K562 (cell line): ENCODE measurements around the gene RAB5B. TPM values are rescaled to one million over a fixed set of nuclear protein-coding genes. Genes with fewer than 3 reads are reported as not detected.

Experiments
- ATAC-seq: fragments of 200-7000 bp; cut with Tn5 transposase; 3 replicates; pipeline ENCODE4 v1.9.1; 2020; ENCODE audit warnings: moderate library complexity
- BruUV-seq: library from RNA; stranded (reverse); fragments of 400-500 nt; replicated peaks from 2 replicates; lab custom pipeline; 2021; lab: Mats Ljungman, UMichigan
- CTCF ChIA-PET: fragments of 300-600 bp; formaldehyde crosslinking; extraction: SDS; loops from one replicate; lab custom pipeline; 2021; ENCODE audit warnings: low intra/inter-chr PET ratio; lab: Yijun Ruan, JAX
- POLR2A ChIA-PET: fragments of 300-600, 350-650 bp; sonication (Branson Sonifier 250); formaldehyde crosslinking; extraction: SDS; loops from one replicate; lab custom pipeline; 2021; ENCODE audit warnings: antibody characterized with exemption, inconsistent platforms; lab: Yijun Ruan, JAX
- DNase-seq, 4 experiments: peaks; one replicate each; pipeline versions ENCODE4 v3.0.0 to v3.0.0-alpha.2; 2011 to 2018; ENCODE audit warnings: low spot score in 3 of 4, mixed read lengths in 3 of 4; ENCODE audit errors: extremely low read depth in 1 of 4
- FAIRE-seq: peaks from 2 replicates; lab custom pipeline; 2011; peaks lifted over from hg19 to GRCh38; lab: Jason Lieb, UNC
- H2AFZ ChIP-seq: 2 replicates; pipeline ENCODE4 v1.6.0; 2011; ENCODE audit warnings: low read depth, low read length, control low read depth, inconsistent platforms
- H3K27ac ChIP-seq: fragments of 200-600 bp; 3 replicates; pipeline ENCODE4 v1.8.0; 2011; ENCODE audit warnings: low read depth, mild to moderate bottlenecking, control low read depth, inconsistent platforms, low read length, moderate library complexity, mixed read lengths; ENCODE audit errors: extremely low read depth
- H3K27me3 ChIP-seq, 2 experiments: fragments of 300-600 bp in 1 of 2; 2 replicates in 1 of 2; 3 replicates in 1 of 2; pipeline versions ENCODE4 v1.6.0 to v1.8.0; 2011; ENCODE audit warnings: inconsistent platforms in 2 of 2, low read length in 2 of 2, mild to moderate bottlenecking in 1 of 2, mixed read lengths in 1 of 2, moderate library complexity in 1 of 2; ENCODE audit not compliant: control insufficient read depth in 2 of 2, insufficient read depth in 2 of 2
- H3K36me3 ChIP-seq: fragments of 300-600 bp; 3 replicates; pipeline ENCODE4 v1.8.0; 2011; ENCODE audit warnings: mild to moderate bottlenecking, low read length, inconsistent platforms; ENCODE audit not compliant: control insufficient read depth, insufficient read depth
- H3K4me1 ChIP-seq, 2 experiments: fragments of 200-600 bp in 1 of 2; replicated peaks in 1 of 2; 2 replicates in 1 of 2; 3 replicates in 1 of 2; pipeline versions ENCODE4 v1.5.1 to v1.8.0; 2011; ENCODE audit warnings: inconsistent platforms in 2 of 2, low read length in 2 of 2, mild to moderate bottlenecking in 1 of 2, mixed read lengths in 1 of 2, moderate library complexity in 1 of 2; ENCODE audit not compliant: control insufficient read depth in 2 of 2, insufficient read depth in 2 of 2
- H3K4me2 ChIP-seq: 2 replicates; pipeline ENCODE4 v1.6.1; 2011; ENCODE audit warnings: low read length, control low read depth, inconsistent platforms, mixed read lengths; ENCODE audit not compliant: insufficient read depth
- H3K4me3 ChIP-seq: fragments of 200-600 bp; sonication (generic), shearing (Covaris generic); 2 replicates; pipeline ENCODE4 v1.5.1; 2016; ENCODE audit warnings: control low read depth, inconsistent platforms
- H3K79me2 ChIP-seq: fragments of 200-600 bp; 3 replicates; pipeline ENCODE4 v1.8.0; 2011; ENCODE audit warnings: low read length, inconsistent platforms; ENCODE audit not compliant: control insufficient read depth, insufficient read depth
- H3K9ac ChIP-seq, 2 experiments: 2 replicates each; pipeline versions ENCODE4 v1.6.0 to v1.6.1; 2011; ENCODE audit warnings: low read depth in 2 of 2, low read length in 2 of 2, control low read depth in 1 of 2, inconsistent platforms in 1 of 2, mild to moderate bottlenecking in 1 of 2, mixed read lengths in 1 of 2; ENCODE audit not compliant: insufficient read depth in 1 of 2
- H3K9me1 ChIP-seq: one replicate; pipeline ENCODE4 v1.6.0; 2011; ENCODE audit warnings: inconsistent platforms, mild to moderate bottlenecking, low read length, moderate library complexity; ENCODE audit not compliant: control insufficient read depth, insufficient read depth
- H3K9me3 ChIP-seq: replicated peaks from 2 replicates; pipeline ENCODE4 v1.5.1; 2011; ENCODE audit warnings: low read depth, low read length, inconsistent platforms; ENCODE audit not compliant: control insufficient read depth, insufficient read depth
- H4K20me1 ChIP-seq: replicated peaks from 2 replicates; pipeline ENCODE4 v1.6.1; 2011; ENCODE audit warnings: low read length, inconsistent platforms, mixed read lengths; ENCODE audit not compliant: control insufficient read depth, insufficient read depth
- CEBPG ChIP-seq, 3 experiments: fragments of 200-800 bp in 1 of 3; sonication (Bioruptor generic) in 1 of 3; sonication (generic) in 1 of 3; formaldehyde crosslinking in 1 of 3; IDR thresholded peaks in 2 of 3; conservative IDR thresholded peaks in 1 of 3; 2 replicates each; pipeline versions ENCODE4 v1.6.1 to v1.8.0; 2016 to 2022; ENCODE audit warnings: missing compliant biosample characterization in 2 of 3, missing genetic modification characterization in 2 of 3, mild to moderate bottlenecking in 1 of 3, missing genetic modification reagents in 1 of 3
- EHMT2 ChIP-seq: fragments of 450-650 bp; IDR thresholded peaks from 2 replicates; pipeline ENCODE4 v1.6.1; 2018; ENCODE audit warnings: antibody characterized with exemption
- EP400 ChIP-seq: fragments of 450-650 bp; IDR thresholded peaks from 2 replicates; pipeline ENCODE4 v1.6.1; 2017; ENCODE audit warnings: antibody characterized with exemption, mild to moderate bottlenecking, moderate library complexity
- FOSL1 ChIP-seq: fragments of 200-800 bp; sonication (Bioruptor generic); conservative IDR thresholded peaks from 2 replicates; pipeline ENCODE4 v1.6.1; 2016; ENCODE audit warnings: missing genetic modification characterization, missing compliant biosample characterization
- HOXB6 ChIP-seq: fragments of 250-450 bp; sonication (Bioruptor Pico); IDR thresholded peaks from 2 replicates; pipeline ENCODE4 v1.5.1; 2022; ENCODE audit warnings: mild to moderate bottlenecking, borderline replicate concordance
- PHB2 ChIP-seq: fragments of 450-650 bp; IDR thresholded peaks from 2 replicates; pipeline ENCODE4 v1.6.1; 2017; ENCODE audit warnings: low read depth
- PPARD ChIP-seq: fragments of 250-450 bp; sonication (Bioruptor Pico); IDR thresholded peaks from 2 replicates; pipeline ENCODE4 v1.8.0; 2022; ENCODE audit warnings: inconsistent platforms, mild to moderate bottlenecking, moderate library complexity
- RAD21 ChIP-seq, 2 experiments: fragments of 250-450 bp in 1 of 2; fragments of 450-650 bp in 1 of 2; sonication (Bioruptor Pico) in 1 of 2; formaldehyde crosslinking in 1 of 2; IDR thresholded peaks in 1 of 2; conservative IDR thresholded peaks in 1 of 2; 2 replicates each; pipeline versions ENCODE4 v1.4.0 to v1.8.0; 2020 to 2022; ENCODE audit warnings: mild to moderate bottlenecking in 2 of 2, moderate library complexity in 1 of 2
- SMARCA5 ChIP-seq: fragments of 450-650 bp; IDR thresholded peaks from 2 replicates; pipeline ENCODE4 v1.6.1; 2016
- ZNF124 ChIP-seq: sonication (generic); formaldehyde crosslinking; IDR thresholded peaks from 2 replicates; pipeline ENCODE4 v1.8.1; 2022; ENCODE audit warnings: missing genetic modification reagents
- ZNF561 ChIP-seq: fragments of 450-650 bp; formaldehyde crosslinking; conservative IDR thresholded peaks from 2 replicates; pipeline ENCODE4 v1.4.0; 2020; ENCODE audit warnings: mild to moderate bottlenecking, moderate library complexity
- ZNF583 ChIP-seq: fragments of 250-450 bp; sonication (Bioruptor Pico); IDR thresholded peaks from 2 replicates; pipeline ENCODE4 v1.4.0; 2020
- ZNF740 ChIP-seq, 3 experiments: fragments of 200-800 bp in 1 of 3; sonication (Bioruptor generic) in 1 of 3; sonication (generic) in 1 of 3; formaldehyde crosslinking in 1 of 3; IDR thresholded peaks; 2 replicates each; pipeline versions ENCODE4 v1.6.1 to v1.8.0; 2016 to 2022; ENCODE audit warnings: mild to moderate bottlenecking in 2 of 3, missing compliant biosample characterization in 2 of 3, missing genetic modification characterization in 2 of 3, missing genetic modification reagents in 1 of 3
- ZNF830 ChIP-seq: fragments of 250-450 bp; sonication (Bioruptor Pico); IDR thresholded peaks from 2 replicates; pipeline ENCODE4 v1.5.0; 2021; ENCODE audit warnings: mild to moderate bottlenecking
- in situ Hi-C: fragments of 300-500 bp; cut with MboI; formaldehyde crosslinking; loops from 4 replicates; pipeline ENCODE4 v1.15.0; 2018; ENCODE audit warnings: inconsistent platforms, mixed read lengths
- intact Hi-C: fragments of 100-400 bp; cut with micrococcal nuclease; formaldehyde crosslinking; loops from 2 replicates; pipeline ENCODE4 v1.14.2; 2022
- polyA plus RNA-seq, 8 experiments: library from polyadenylated mRNA; depleted of rRNA in 4 of 8; stranded (reverse) in 5 of 8; unstranded in 3 of 8; fragments of >200 nt; fragmentation: Nextera tagmentation in 2 of 8; fragmentation: Illumina TruSeq in 1 of 8; extraction: Ambion mirVana in 2 of 8; extraction: Trizol in 1 of 8; gene quantifications; 2 replicates each; pipeline versions ENCODE4 v1.2.1 to v1.2.3, GENCODE V29; 2011 to 2014; ENCODE audit warnings: inconsistent platforms in 1 of 8, missing spikeins in 1 of 8
- total RNA-seq, 7 experiments: library from RNA; depleted of rRNA in 6 of 7; stranded (reverse); fragments of >200 nt in 6 of 7; fragmentation: Illumina TruSeq in 2 of 7; extraction: Trizol in 2 of 7; gene quantifications; 2 replicates each; pipeline versions ENCODE4 v1.2.1 to v1.2.3, GENCODE V29; 2011 to 2021; ENCODE audit warnings: low replicate concordance in 1 of 7

Gene RAB5B
- total and polyA plus RNA-seq, 9 of the 15 experiments (the other 6 are each of a cell fraction or from before 2014, with no cell fraction given): 6.8 to 73.8 (median 25.2) TPM

- no peak overlapping the region for H3K4me3 ChIP-seq
- in situ Hi-C loops: loop anchor here (10.0 kb wide), 1 partner anchor 214 kb away; the partner anchor contains the start of genes ORMDL2 and SARNP
- peaks cover 89% of the 10 kb centered on the region for H3K36me3 ChIP-seq
- H3K4me1 ChIP-seq: peaks cover 2 to 6% of the 10 kb centered on the region in 2 experiments; a peak in 2 of 5 replicates
- peaks cover 7% of the 10 kb centered on the region for H3K79me2 ChIP-seq
- H2AFZ ChIP-seq: no peak overlapping the region
- BruUV-seq: no TSS peak
- H3K27me3 ChIP-seq: no peaks in the 10 kb centered on the region
- TF ChIP-seq SMARCA5: no peak
- no peak for TF ChIP-seq ZNF583 (CRISPR knock-in tag)
- TF ChIP-seq EHMT2: no peak
- no peak for TF ChIP-seq HOXB6 (CRISPR knock-in tag)
- TF ChIP-seq FOSL1 (tag): no peak
- TF ChIP-seq ZNF561 (CRISPR knock-in tag): no peak
- TF ChIP-seq ZNF830 (CRISPR knock-in tag): no peak
- no peak for TF ChIP-seq EP400
- TF ChIP-seq ZNF740 (CRISPR knock-in tag; IDR thresholded peaks at IDR 0.05): no peak
- no peak for TF ChIP-seq ZNF740 (tag; IDR thresholded peaks at IDR 0.05)
- no peak for TF ChIP-seq PPARD (CRISPR knock-in tag)
- no peak for TF ChIP-seq CEBPG (CRISPR knock-in tag; IDR thresholded peaks at IDR 0.05)
- no peak for TF ChIP-seq CEBPG (tag; conservative IDR thresholded peaks at IDR 0.05 in 1 of 2, IDR thresholded peaks at IDR 0.05 in 1 of 2)
- no peak for TF ChIP-seq ZNF124 (CRISPR knock-in tag)
- no peak for TF ChIP-seq RAD21 (CRISPR knock-in tag; conservative IDR thresholded peaks at IDR 0.05 in 1 of 2, IDR thresholded peaks at IDR 0.05 in 1 of 2)
- no peak for TF ChIP-seq PHB2
- TF ChIP-seq, all 486 proteins: peak for 0
- ChIA-PET POLR2A (interaction anchor here (0.6 to 1.4 kb wide), 9 partner anchors 10 to 285 kb away, joined by 3 to 9 read pairs (median 4); partner anchors contain the start of genes RAB5B, RPS26 and SUOX), CTCF (interaction anchor here (1.3 to 2.2 kb wide), 2 partner anchors 33 to 291 kb away, joined by 4 to 35 read pairs; partner anchors contain the start of gene SUOX)
- Histone ChIP-seq H3K27ac (no peak overlapping the region), H3K4me2 (no peak overlapping the region), H4K20me1 (no peaks in the 10 kb centered on the region), H3K9me1 (no peaks in the 10 kb centered on the region), H3K9me3 (no peaks in the 10 kb centered on the region), H3K9ac (peak overlapping the region in 1 of 2 experiments; percentile 28; a peak in 1 of 4 replicates)
- DNase-seq (no peak), ATAC-seq (peak; percentile 27; the same call in 1 of the 3 replicates), FAIRE-seq (peak; percentile 29)
- intact Hi-C loops: loop anchor here (1.0 kb wide), 1 partner anchor 33 kb away; no protein-coding TSS in a partner anchor
These were observed 55.3 kb downstream of the RAB5B start for GRCh38 chr12:56029166-56029519.
